ENCODE results near the gene B3GALT4. TPM values are rescaled to one million over a fixed set of nuclear protein-coding genes. Genes with fewer than 3 reads are reported as not detected.

B3GALT4 gene
- total and polyA plus RNA-seq, 2 of the 13 experiments (the other 11 are each of a cell fraction or from before 2014, with no cell fraction given) = 0.04 to 0.27 TPM

DNA sequence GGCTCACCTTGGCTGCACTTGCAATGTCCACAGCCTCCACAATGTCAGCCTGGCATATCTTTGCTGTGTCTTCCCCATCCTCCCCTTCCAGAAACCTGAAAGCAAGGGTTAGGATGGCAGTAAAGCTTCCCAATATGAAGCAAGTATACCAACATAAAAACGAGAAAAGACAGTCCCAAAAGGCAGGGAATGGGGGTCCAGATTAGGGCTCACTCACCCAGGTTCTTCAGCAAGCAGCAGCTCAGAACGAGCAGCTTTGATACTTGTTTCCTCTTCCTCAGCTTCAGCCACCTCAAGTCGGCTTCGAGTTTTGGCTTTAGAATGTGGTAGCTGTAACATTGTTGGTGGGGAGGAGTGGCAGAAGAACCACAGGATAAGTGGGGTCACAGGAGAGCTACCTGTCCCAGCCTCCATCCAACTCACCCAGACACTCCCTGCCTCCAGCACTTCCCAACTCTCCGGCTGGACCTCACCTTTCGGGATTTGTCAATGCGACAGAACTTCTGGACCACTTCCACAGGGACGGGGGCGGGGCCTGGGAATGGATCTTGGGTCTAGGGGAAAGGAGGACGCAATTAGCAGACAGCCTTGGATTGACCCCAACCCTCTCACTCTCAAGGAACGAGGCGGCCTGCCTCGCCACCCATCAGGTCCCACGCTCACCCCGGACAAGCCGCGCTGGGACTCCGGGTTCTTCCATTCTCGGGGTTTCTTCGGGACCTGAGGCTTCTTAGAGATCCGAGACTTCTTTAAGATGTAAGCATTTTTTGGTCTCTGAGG, 11.4 kb downstream of the B3GALT4 start (continued):
- TF ChIP-seq, protein P1, sequence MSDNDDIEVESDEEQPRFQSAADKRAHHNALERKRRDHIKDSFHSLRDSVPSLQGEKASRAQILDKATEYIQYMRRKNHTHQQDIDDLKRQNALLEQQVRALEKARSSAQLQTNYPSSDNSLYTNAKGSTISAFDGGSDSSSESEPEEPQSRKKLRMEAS (IDR thresholded peaks at IDR 0.05) = no peak
- TF ChIP-seq NRL (CRISPR knock-in tag; IDR thresholded peaks at IDR 0.05; ENCODE audit: borderline replicate concordance) (peak; percentile 17; the same call in 1 of the 2 replicates), MIER3 (CRISPR knock-in tag; IDR thresholded peaks at IDR 0.05; ENCODE audit: borderline replicate concordance) (no peak), RARA (CRISPR knock-in tag; IDR thresholded peaks at IDR 0.05) (no peak), MAZ (IDR thresholded peaks at IDR 0.05; ENCODE audit: borderline replicate concordance, low read depth, low read length) (no peak), MAZ (CRISPR knock-in tag; IDR thresholded peaks at IDR 0.05; ENCODE audit: low read depth) (peak; percentile 19; the same call in 1 of the 2 replicates), DNMT3B (CRISPR knock-in tag; conservative IDR thresholded peaks at IDR 0.05) (no peak), GATAD2A (CRISPR knock-in tag; IDR thresholded peaks at IDR 0.05) (no peak), ZNF253 (CRISPR knock-in tag; IDR thresholded peaks at IDR 0.05; ENCODE audit: borderline replicate concordance) (peak; percentile 73; the same call in 1 of the 2 replicates), EED (CRISPR knock-in tag; IDR thresholded peaks at IDR 0.05) (0 out of 2 replicates have a peak, but pooled peaks have one; percentile 48), TOE1 (CRISPR knock-in tag; IDR thresholded peaks at IDR 0.05) (0 out of 2 replicates have a peak, but pooled peaks have one; percentile 4), PLRG1 (conservative IDR thresholded peaks at IDR 0.05) (no peak), ZSCAN21 (CRISPR knock-in tag; IDR thresholded peaks at IDR 0.05; ENCODE audit: borderline replicate concordance) (peak; percentile 36; the same call in 1 of the 2 replicates), SIN3A (IDR thresholded peaks at IDR 0.05; ENCODE audit: borderline replicate concordance, low read depth, low read length) (no peak), ARNT2 (CRISPR knock-in tag; IDR thresholded peaks at IDR 0.05; ENCODE audit: low read depth) (peak; percentile 18; the same call in 1 of the 2 replicates)
- TF ChIP-seq, protein P2, sequence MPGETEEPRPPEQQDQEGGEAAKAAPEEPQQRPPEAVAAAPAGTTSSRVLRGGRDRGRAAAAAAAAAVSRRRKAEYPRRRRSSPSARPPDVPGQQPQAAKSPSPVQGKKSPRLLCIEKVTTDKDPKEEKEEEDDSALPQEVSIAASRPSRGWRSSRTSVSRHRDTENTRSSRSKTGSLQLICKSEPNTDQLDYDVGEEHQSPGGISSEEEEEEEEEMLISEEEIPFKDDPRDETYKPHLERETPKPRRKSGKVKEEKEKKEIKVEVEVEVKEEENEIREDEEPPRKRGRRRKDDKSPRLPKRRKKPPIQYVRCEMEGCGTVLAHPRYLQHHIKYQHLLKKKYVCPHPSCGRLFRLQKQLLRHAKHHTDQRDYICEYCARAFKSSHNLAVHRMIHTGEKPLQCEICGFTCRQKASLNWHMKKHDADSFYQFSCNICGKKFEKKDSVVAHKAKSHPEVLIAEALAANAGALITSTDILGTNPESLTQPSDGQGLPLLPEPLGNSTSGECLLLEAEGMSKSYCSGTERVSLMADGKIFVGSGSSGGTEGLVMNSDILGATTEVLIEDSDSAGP (CRISPR knock-in tag; IDR thresholded peaks at IDR 0.05; ENCODE audit: borderline replicate concordance) = 0 out of 2 replicates have a peak, but pooled peaks have one; percentile 6
- TF ChIP-seq, protein P3, sequence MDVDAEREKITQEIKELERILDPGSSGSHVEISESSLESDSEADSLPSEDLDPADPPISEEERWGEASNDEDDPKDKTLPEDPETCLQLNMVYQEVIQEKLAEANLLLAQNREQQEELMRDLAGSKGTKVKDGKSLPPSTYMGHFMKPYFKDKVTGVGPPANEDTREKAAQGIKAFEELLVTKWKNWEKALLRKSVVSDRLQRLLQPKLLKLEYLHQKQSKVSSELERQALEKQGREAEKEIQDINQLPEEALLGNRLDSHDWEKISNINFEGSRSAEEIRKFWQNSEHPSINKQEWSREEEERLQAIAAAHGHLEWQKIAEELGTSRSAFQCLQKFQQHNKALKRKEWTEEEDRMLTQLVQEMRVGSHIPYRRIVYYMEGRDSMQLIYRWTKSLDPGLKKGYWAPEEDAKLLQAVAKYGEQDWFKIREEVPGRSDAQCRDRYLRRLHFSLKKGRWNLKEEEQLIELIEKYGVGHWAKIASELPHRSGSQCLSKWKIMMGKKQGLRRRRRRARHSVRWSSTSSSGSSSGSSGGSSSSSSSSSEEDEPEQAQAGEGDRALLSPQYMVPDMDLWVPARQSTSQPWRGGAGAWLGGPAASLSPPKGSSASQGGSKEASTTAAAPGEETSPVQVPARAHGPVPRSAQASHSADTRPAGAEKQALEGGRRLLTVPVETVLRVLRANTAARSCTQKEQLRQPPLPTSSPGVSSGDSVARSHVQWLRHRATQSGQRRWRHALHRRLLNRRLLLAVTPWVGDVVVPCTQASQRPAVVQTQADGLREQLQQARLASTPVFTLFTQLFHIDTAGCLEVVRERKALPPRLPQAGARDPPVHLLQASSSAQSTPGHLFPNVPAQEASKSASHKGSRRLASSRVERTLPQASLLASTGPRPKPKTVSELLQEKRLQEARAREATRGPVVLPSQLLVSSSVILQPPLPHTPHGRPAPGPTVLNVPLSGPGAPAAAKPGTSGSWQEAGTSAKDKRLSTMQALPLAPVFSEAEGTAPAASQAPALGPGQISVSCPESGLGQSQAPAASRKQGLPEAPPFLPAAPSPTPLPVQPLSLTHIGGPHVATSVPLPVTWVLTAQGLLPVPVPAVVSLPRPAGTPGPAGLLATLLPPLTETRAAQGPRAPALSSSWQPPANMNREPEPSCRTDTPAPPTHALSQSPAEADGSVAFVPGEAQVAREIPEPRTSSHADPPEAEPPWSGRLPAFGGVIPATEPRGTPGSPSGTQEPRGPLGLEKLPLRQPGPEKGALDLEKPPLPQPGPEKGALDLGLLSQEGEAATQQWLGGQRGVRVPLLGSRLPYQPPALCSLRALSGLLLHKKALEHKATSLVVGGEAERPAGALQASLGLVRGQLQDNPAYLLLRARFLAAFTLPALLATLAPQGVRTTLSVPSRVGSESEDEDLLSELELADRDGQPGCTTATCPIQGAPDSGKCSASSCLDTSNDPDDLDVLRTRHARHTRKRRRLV (CRISPR knock-in tag; IDR thresholded peaks at IDR 0.05) = no peak
- TF ChIP-seq, protein P4, sequence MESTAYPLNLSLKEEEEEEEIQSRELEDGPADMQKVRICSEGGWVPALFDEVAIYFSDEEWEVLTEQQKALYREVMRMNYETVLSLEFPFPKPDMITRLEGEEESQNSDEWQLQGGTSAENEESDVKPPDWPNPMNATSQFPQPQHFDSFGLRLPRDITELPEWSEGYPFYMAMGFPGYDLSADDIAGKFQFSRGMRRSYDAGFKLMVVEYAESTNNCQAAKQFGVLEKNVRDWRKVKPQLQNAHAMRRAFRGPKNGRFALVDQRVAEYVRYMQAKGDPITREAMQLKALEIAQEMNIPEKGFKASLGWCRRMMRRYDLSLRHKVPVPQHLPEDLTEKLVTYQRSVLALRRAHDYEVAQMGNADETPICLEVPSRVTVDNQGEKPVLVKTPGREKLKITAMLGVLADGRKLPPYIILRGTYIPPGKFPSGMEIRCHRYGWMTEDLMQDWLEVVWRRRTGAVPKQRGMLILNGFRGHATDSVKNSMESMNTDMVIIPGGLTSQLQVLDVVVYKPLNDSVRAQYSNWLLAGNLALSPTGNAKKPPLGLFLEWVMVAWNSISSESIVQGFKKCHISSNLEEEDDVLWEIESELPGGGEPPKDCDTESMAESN (CRISPR knock-in tag; conservative IDR thresholded peaks at IDR 0.05) = no peak
